GM18505 (cell line): ENCODE measurements around the gene RETREG3.
"Not testable (repeated sequence)": the region's sequence is repeated elsewhere in the genome, so short reads cannot be mapped to it uniquely, and the experiment has no call there.

ENCODE experiments used
- ATAC-seq: cut with Tn5 transposase; IDR thresholded peaks from one replicate; pipeline ENCODE4 v1.9.1; 2021; ENCODE audit not compliant: unreplicated experiment
- POLR2A ChIP-seq: IDR thresholded peaks from 4 replicates; pipeline ENCODE4 v1.6.1; 2011; ENCODE audit warnings: borderline replicate concordance; ENCODE audit not compliant: insufficient read depth, insufficient read length; ENCODE audit errors: extremely low read depth

The RETREG3 gene

DNA sequence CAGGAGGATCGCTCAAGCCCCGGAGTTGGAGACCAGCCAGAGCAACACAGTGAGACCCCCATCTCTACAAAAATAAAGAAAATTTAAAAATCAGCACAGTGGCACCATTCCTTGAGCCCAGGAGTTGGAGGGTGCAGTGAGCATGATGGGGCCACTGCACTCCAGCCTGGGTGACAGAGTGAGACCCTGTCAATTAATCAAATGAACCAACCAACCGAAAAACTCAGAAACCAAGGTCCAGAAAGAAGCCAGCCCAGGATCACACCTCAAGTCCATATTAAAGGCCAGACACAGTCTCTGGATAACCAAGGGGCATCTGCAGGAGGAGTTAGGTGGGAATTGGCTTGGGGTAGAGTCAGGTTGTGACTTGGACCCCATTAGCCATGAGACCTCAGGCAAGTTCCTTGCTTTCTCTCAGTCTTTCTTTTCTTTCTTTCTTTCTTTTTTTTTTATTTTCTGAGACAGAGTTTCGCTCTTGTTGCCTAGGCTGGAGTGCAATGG lies 54.0 kb downstream of the RETREG3 start:
- ATAC-seq: no peak
- no peak for TF ChIP-seq POLR2A

DNA sequence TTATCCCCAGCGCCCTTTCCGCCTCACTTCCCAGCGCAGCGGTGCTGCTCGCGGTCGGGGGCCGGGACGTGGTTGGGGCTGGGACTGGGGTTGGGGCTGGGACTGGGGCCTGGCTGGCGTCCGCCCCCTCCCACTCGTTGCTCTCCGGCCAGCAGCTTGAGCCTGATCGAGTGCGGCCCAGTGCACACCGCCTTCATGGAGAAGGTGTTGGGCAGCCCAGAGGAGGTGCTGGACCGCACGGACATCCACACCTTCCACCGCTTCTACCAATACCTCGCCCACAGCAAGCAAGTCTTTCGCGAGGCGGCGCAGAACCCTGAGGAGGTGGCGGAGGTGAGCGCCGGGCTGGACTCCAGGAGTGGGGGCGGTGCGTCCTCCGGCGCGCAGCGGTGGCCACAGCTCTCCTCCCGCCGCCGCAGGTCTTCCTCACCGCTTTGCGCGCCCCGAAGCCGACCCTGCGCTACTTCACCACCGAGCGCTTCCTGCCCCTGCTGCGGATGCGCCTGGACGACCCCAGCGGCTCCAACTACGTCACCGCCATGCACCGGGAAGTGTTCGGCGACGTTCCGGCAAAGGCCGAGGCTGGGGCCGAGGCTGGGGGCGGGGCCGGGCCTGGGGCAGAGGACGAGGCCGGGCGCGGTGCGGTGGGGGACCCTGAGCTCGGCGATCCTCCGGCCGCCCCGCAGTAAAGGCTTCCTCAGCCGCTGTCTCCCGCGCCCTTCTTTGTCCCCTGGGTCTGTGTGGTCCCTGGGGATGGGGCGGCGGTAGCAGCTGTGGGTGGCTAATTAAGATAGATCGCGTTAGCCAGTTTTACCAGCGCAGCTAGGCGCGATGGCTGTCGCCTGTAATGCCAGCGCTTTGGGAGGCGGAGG lies 54.7 kb downstream of the RETREG3 start:
- ATAC-seq: peak; percentile 72
- peak; percentile 84 for TF ChIP-seq POLR2A

DNA sequence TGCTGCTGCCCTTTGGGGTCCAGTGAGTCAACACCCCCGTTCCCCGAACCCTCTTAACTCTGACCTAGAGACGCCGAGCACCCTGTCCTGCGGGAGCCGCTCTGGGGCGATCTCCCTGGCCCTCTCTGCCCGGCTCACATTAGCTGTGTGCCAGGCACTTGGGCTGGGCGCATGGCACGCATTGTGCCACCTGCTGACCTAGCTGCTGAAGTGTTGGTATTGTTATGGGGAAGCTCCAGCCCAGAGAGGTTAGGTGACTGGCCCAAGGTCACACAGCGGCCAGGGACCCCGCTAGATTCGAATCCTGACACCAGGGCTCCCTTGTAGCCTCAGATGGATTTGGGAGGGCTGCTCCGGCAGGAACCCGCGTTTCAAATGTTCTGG lies 55.3 kb downstream of the RETREG3 start:
- ATAC-seq: no peak
- no peak for TF ChIP-seq POLR2A

DNA sequence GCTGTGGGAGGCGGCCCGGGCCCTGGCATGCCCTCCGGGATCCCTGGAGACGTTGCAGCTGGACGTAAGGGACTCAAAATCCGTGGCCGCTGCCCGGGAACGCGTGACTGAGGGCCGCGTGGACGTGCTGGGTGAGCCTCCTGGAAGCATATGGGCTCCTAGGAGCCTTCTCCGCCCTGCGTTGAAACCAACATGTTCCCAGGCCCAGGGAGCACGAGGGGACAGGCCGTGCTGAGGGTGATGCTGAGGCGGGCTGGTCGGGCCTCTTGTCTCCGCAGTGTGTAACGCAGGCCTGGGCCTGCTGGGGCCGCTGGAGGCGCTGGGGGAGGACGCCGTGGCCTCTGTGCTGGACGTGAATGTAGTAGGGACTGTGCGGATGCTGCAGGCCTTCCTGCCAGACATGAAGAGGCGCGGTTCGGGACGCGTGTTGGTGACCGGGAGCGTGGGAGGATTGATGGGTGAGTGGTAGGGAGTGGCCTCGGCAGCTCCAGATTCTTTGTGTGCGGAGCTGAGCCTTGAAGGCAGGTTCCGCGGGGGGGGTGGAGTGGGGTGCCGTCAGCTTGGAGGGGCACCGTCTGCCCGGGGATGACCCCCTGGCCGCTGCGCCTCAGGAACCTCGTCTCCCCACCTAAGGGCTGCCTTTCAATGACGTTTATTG lies 55.9 kb downstream of the RETREG3 start:
- no peak for ATAC-seq
- no peak for TF ChIP-seq POLR2A

DNA sequence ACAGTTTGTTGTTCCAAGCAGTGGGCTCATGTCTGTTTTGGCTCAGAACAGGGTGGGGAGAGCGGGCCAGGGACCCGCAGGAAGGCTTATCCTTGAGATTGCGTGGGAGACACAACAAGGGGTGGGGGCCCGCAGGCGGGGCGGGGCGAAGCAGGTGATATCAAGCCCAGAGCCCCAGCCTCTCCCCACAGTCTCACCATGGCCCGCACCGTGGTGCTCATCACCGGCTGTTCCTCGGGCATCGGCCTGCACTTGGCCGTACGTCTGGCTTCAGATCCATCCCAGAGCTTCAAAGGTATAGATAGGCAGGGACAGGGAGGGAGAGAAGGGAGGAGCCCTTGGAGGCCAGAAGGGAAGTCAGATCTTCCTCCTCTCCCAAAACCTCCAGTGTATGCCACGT lies 56.4 kb downstream of the RETREG3 start, which contains the start of gene HSD17B1:
TSS of gene HSD17B1 (plus strand) at position 188 of the 400 bp plus-strand sequence. CDS start at position 199, 11 bp downstream.
- ATAC-seq: not testable (repeated sequence)

DNA sequence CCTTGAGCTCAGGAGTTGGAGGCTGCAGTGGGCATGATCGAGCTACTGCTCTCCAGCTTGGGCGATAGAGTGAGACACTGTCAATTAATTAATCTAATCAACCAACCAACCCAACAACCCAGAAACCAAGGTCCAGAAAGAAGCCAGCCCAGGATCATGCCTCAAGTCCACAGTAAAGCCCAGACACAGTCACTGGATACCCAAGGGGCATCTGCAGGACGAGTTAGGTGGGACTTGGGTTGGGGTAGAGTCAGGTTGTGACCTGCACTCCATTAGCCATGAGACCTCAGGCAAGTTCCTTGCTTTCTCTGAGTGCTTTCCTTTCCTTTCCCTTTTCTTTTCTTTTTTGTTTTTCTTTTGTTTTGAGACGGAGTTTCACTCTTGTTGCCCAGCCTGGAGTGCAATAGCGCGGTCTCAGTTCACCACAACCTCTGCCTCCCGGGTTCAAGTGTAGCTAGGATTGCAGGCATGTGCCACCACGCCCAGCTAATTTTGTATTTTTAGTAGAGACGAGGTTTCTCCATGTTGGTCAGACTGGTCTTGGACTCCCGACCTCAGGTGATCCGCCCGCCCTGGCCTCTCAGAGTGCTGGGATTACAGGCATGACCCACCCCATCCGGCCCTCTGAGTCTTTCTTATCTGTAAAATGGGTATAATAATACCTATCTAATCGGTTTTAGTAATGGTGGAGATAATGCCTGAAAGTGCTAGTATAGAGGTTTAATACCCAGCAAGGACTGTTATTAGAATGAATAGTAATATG lies 60.0 kb downstream of the RETREG3 start:
- no peak for TF ChIP-seq POLR2A
- ATAC-seq: no peak

- TF ChIP-seq POLR2A: peak; percentile 41
- ATAC-seq: peak; percentile 58
Measured at GRCh38 chr17:42548070-42548837, 60.9 kb downstream of the RETREG3 start.

- ATAC-seq: no peak
- TF ChIP-seq POLR2A: no peak
Measured at GRCh38 chr17:42547698-42548069, 61.5 kb downstream of the RETREG3 start.

GRCh38 chr17:42547001-42547461 lies 62.1 kb downstream of the RETREG3 start:
- no peak for TF ChIP-seq POLR2A
- ATAC-seq: no peak

GRCh38 chr17:42545755-42546505 lies 63.2 kb downstream of the RETREG3 start:
- ATAC-seq: not testable (repeated sequence)

DNA sequence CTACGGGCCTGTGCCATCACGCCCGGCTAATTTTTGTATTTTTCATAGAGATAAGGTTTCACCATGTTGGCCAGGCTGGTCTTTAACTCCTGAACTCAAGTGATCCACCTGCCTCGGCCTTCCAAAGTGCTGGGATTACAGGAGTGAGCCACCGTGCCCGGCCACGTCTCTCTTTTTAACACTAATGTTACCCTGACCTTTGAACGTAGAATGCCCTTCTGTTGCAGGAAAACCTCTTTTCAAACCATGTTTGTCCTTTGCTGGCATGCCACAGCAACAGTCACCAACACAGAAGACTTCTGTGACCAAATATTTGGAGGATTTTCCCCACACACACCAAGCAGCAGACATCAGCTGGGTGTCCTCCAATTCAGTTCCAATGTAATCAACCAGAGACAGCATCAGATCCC lies 64.3 kb downstream of the RETREG3 start:
- no peak for ATAC-seq
- peak; percentile 22 for TF ChIP-seq POLR2A
